Ascending aorta (tissue), 2 donors: ENCODE results near the gene TGFBR3. TPM values are rescaled to one million over a fixed set of nuclear protein-coding genes. Genes with fewer than 3 reads are reported as not detected.

ENCODE experiments used
- DNase-seq, 2 donors: peaks; one replicate each; pipeline ENCODE4 v3.0.0-alpha.2; 2019; ENCODE audit warnings: low spot score in 2 of 2
- H3K27ac ChIP-seq, 2 donors: fragments of 200-600 bp; sonication (generic); one replicate each; pipeline ENCODE4 v1.5.1; 2016 to 2017; ENCODE audit warnings: mild to moderate bottlenecking in 1 of 2
- H3K27me3 ChIP-seq: fragments of 200-600 bp; sonication (generic); one replicate; pipeline ENCODE4 v1.5.1; 2017
- H3K36me3 ChIP-seq, 2 donors: fragments of 200-600 bp; sonication (generic); one replicate each; pipeline ENCODE4 v1.5.1; 2016
- H3K4me1 ChIP-seq, 2 donors: fragments of 200-600 bp; sonication (generic); one replicate each; pipeline ENCODE4 v1.5.1; 2016 to 2017; ENCODE audit warnings: mild to moderate bottlenecking in 1 of 2
- H3K4me3 ChIP-seq, 2 donors: fragments of 200-600 bp; sonication (generic); one replicate each; pipeline ENCODE4 v1.5.1; 2016 to 2017; ENCODE audit warnings: mild to moderate bottlenecking in 1 of 2
- H3K9me3 ChIP-seq, 2 donors: fragments of 200-600 bp; sonication (generic); one replicate each; pipeline ENCODE4 v1.5.1; 2016
- CTCF ChIP-seq, 3 experiments: fragments of 200-600 bp in 2 of 3; fragments of 450-650 bp in 1 of 3; sonication (generic) in 2 of 3; IDR thresholded peaks; one replicate each; pipeline ENCODE4 v1.5.1; 2016 to 2019; ENCODE audit warnings: antibody characterized with exemption in 3 of 3, mild to moderate bottlenecking in 1 of 3, moderate library complexity in 1 of 3
- intact Hi-C: fragments of 100-400 bp; cut with DNase I; formaldehyde crosslinking; loops from one replicate; pipeline ENCODE4 v1.15.1; 2023
- total RNA-seq: library from RNA; depleted of rRNA; stranded (reverse); fragments of >200 nt; gene quantifications from one replicate; pipeline ENCODE4 v1.1.0, GENCODE V29; 2016

Gene TGFBR3
- total RNA-seq, 1 donor from 2014 or later, result 127 TPM

- TF ChIP-seq CTCF (IDR thresholded peaks at IDR 0.05), result no peak
These were observed 234.3 kb downstream of the TGFBR3 start for GRCh38 chr1:91651661-91652071.

GRCh38 chr1:91651243-91651642 is 234.7 kb downstream of the TGFBR3 start:
- intact Hi-C loops, result loop anchor here (2.0 kb wide), 1 partner anchor 234 kb away; no protein-coding TSS in a partner anchor
- TF ChIP-seq CTCF (IDR thresholded peaks at IDR 0.05), result no peak
- DNase-seq, result no peak
- Histone ChIP-seq H3K36me3 (no peaks in the 10 kb centered on the region), H3K9me3 (no peaks in the 10 kb centered on the region), H3K27ac (peak overlapping the region; percentile 50 to 81), H3K4me3 (no peak overlapping the region), H3K4me1 (peaks cover 0 to 11% of the 10 kb centered on the region in 2 donors), H3K27me3 (no peaks in the 10 kb centered on the region)

More at GRCh38 chr1:91651661-91652071, 234.3 kb downstream of the TGFBR3 start:
- H3K4me3 ChIP-seq, result no peak overlapping the region
- H3K9me3 ChIP-seq, result no peaks in the 10 kb centered on the region
- peak overlapping the region; percentile 50 to 81 for H3K27ac ChIP-seq
- peaks cover 0 to 11% of the 10 kb centered on the region in 2 donors for H3K4me1 ChIP-seq
- peak in 1 of 2 donors; percentile 71 for DNase-seq
- intact Hi-C loops, result loop anchor here (2.0 kb wide), 1 partner anchor 233 kb away; no protein-coding TSS in a partner anchor
- H3K36me3 ChIP-seq, result no peaks in the 10 kb centered on the region
- no peaks in the 10 kb centered on the region for H3K27me3 ChIP-seq

- no peak overlapping the region for H3K4me3 ChIP-seq
- peak; percentile 67 to 89 for DNase-seq
- H3K27me3 ChIP-seq, result no peaks in the 10 kb centered on the region
- H3K9me3 ChIP-seq, result no peaks in the 10 kb centered on the region
- H3K36me3 ChIP-seq, result no peaks in the 10 kb centered on the region
- H3K4me1 ChIP-seq, result peaks cover 0 to 11% of the 10 kb centered on the region in 2 donors
- intact Hi-C loops, result loop anchor here (2.0 kb wide), 1 partner anchor 234 kb away; no protein-coding TSS in a partner anchor
- TF ChIP-seq CTCF (IDR thresholded peaks at IDR 0.05), result no peak
- peak overlapping the region; percentile 50 to 81 for H3K27ac ChIP-seq
These were observed 235.2 kb downstream of the TGFBR3 start for GRCh38 chr1:91650764-91651163.

GRCh38 chr1:91647061-91647460 is 238.9 kb downstream of the TGFBR3 start:
- intact Hi-C loops, result no loop called here
- Histone ChIP-seq H3K4me3 (no peak overlapping the region), H3K36me3 (no peaks in the 10 kb centered on the region), H3K4me1 (peaks cover 0 to 11% of the 10 kb centered on the region in 2 donors), H3K27me3 (no peaks in the 10 kb centered on the region), H3K9me3 (no peaks in the 10 kb centered on the region), H3K27ac (no peak overlapping the region)
- no peak for TF ChIP-seq CTCF (IDR thresholded peaks at IDR 0.05)
- no peak for DNase-seq

GRCh38 chr1:91645031-91645430 is 240.9 kb downstream of the TGFBR3 start:
- no peak overlapping the region for H3K4me3 ChIP-seq
- no peak for TF ChIP-seq CTCF (IDR thresholded peaks at IDR 0.05)
- no peaks in the 10 kb centered on the region for H3K9me3 ChIP-seq
- H3K4me1 ChIP-seq, result no peaks in the 10 kb centered on the region
- no peak for DNase-seq
- intact Hi-C loops, result no loop called here
- H3K27ac ChIP-seq, result no peak overlapping the region
- H3K36me3 ChIP-seq, result no peaks in the 10 kb centered on the region
- H3K27me3 ChIP-seq, result no peaks in the 10 kb centered on the region

GRCh38 chr1:91643431-91643830 is 242.5 kb downstream of the TGFBR3 start:
- Histone ChIP-seq H3K36me3 (no peaks in the 10 kb centered on the region), H3K9me3 (no peaks in the 10 kb centered on the region), H3K4me1 (no peaks in the 10 kb centered on the region), H3K27me3 (no peaks in the 10 kb centered on the region), H3K4me3 (no peak overlapping the region), H3K27ac (no peak overlapping the region)
- intact Hi-C loops, result no loop called here
- no peak for TF ChIP-seq CTCF (IDR thresholded peaks at IDR 0.05)
- DNase-seq, result no peak
